HL-60 (cell line): ENCODE data around the gene RNF39.
"Not testable (repeated sequence)": the region's sequence is repeated elsewhere in the genome, so short reads cannot be mapped to it uniquely, and the experiment has no call there.

ENCODE experiments used
- DNase-seq, 2 experiments: peaks; one replicate each; pipeline ENCODE4 v3.0.0-alpha.2; 2010 to 2020; ENCODE audit warnings: low read depth in 1 of 2, low spot score in 1 of 2
- H3K27ac ChIP-seq: fragments of 250-450 bp; sonication (Bioruptor Pico); replicated peaks from 2 replicates; pipeline ENCODE4 v1.5.1; 2020; ENCODE audit warnings: mild to moderate bottlenecking, moderate library complexity
- H3K27me3 ChIP-seq: fragments of 250-450 bp; sonication (Bioruptor Pico); 2 replicates; pipeline ENCODE4 v1.5.1; 2021; ENCODE audit warnings: mild to moderate bottlenecking, moderate library complexity; ENCODE audit not compliant: insufficient read depth, poor library complexity, severe bottlenecking
- H3K4me3 ChIP-seq: replicated peaks from 2 replicates; pipeline ENCODE4 v1.5.1; 2011; ENCODE audit warnings: mild to moderate bottlenecking, control low read depth, low read length; ENCODE audit not compliant: insufficient read depth
- CTCF ChIP-seq: IDR thresholded peaks from one replicate; pipeline ENCODE4 v1.5.1; 2011; ENCODE audit warnings: low read length, control low read depth, inconsistent platforms; ENCODE audit not compliant: insufficient read depth
- GABPA ChIP-seq: IDR thresholded peaks from 2 replicates; pipeline ENCODE4 v1.6.1; 2012; ENCODE audit warnings: low read depth
- POLR2AphosphoS5 ChIP-seq: IDR thresholded peaks from 2 replicates; pipeline ENCODE4 v1.6.1; 2012; ENCODE audit warnings: low read depth
- REST ChIP-seq: IDR thresholded peaks from 2 replicates; pipeline ENCODE4 v1.6.1; 2012; ENCODE audit warnings: low read depth; ENCODE audit not compliant: insufficient replicate concordance
- SPI1 ChIP-seq: IDR thresholded peaks from 2 replicates; pipeline ENCODE4 v1.6.1; 2012; ENCODE audit warnings: low read depth, mild to moderate bottlenecking, borderline replicate concordance

Gene RNF39

GRCh38 chr6:30025186-30025585, 50.4 kb downstream of the RNF39 start:
- TF ChIP-seq REST = no peak
- DNase-seq = no peak
- Histone ChIP-seq H3K27me3 (no peaks in the 10 kb centered on the region), H3K27ac (no peak overlapping the region), H3K4me3 (no peak overlapping the region)

GRCh38 chr6:30022712-30023111, 52.9 kb downstream of the RNF39 start:
- not testable (repeated sequence) for H3K27ac ChIP-seq, H3K27me3 ChIP-seq, DNase-seq, H3K4me3 ChIP-seq

- Histone ChIP-seq H3K27ac (no peak overlapping the region), H3K27me3 (no peaks in the 10 kb centered on the region), H3K4me3 (no peak overlapping the region)
- no peak for TF ChIP-seq REST
- TF ChIP-seq GABPA = no peak
- no peak for TF ChIP-seq SPI1
- no peak for TF ChIP-seq POLR2AphosphoS5
- TF ChIP-seq CTCF = no peak
- no peak for DNase-seq
Measured at GRCh38 chr6:30022189-30022588, 53.4 kb downstream of the RNF39 start.

GRCh38 chr6:30020626-30021025, 54.9 kb downstream of the RNF39 start:
- no peak for DNase-seq
- no peak overlapping the region for H3K4me3 ChIP-seq
- no peak overlapping the region for H3K27ac ChIP-seq
- TF ChIP-seq REST (no peak), SPI1 (peak; percentile 30; the same call in 1 of the 2 replicates)
- no peaks in the 10 kb centered on the region for H3K27me3 ChIP-seq
